Mononuclear cell (primary cell): ENCODE data around the gene CCDC30. TPM values are rescaled to one million over a fixed set of nuclear protein-coding genes. Genes with fewer than 3 reads are reported as not detected.

Experiments used
- H3K27me3 ChIP-seq: 2 replicates; pipeline ENCODE4 v1.6.0; 2011; ENCODE audit warnings: low read length, control low read depth; ENCODE audit not compliant: insufficient read depth
- H3K4me1 ChIP-seq: 2 replicates; pipeline ENCODE4 v1.5.1; 2011; ENCODE audit warnings: mild to moderate bottlenecking, low read length, control low read depth; ENCODE audit not compliant: insufficient read depth
- H3K4me3 ChIP-seq: 2 replicates; pipeline ENCODE4 v1.5.1; 2011; ENCODE audit warnings: mild to moderate bottlenecking, low read length, moderate library complexity
- H3K9me3 ChIP-seq: 2 replicates; pipeline ENCODE4 v1.5.1; 2011; ENCODE audit warnings: low read depth, mild to moderate bottlenecking, control low read depth, low read length
- total RNA-seq: library from RNA; depleted of rRNA; stranded (reverse); fragments of >200 nt; gene quantifications from one replicate; pipeline ENCODE4 v1.2.3, GENCODE V29; 2012

Gene CCDC30
- total RNA-seq, 1 donor, result 2.3 TPM

- Histone ChIP-seq H3K9me3 (no peaks in the 10 kb centered on the region), H3K4me1 (no peaks in the 10 kb centered on the region), H3K27me3 (no peaks in the 10 kb centered on the region), H3K4me3 (no peak overlapping the region)
These were observed 31.6 kb upstream of the CCDC30 start for GRCh38 chr1:42431514-42431913.

- Histone ChIP-seq H3K4me3 (no peak overlapping the region), H3K9me3 (no peaks in the 10 kb centered on the region), H3K4me1 (no peaks in the 10 kb centered on the region), H3K27me3 (no peaks in the 10 kb centered on the region)
These were observed 30.4 kb upstream of the CCDC30 start for GRCh38 chr1:42432714-42433113.

DNA sequence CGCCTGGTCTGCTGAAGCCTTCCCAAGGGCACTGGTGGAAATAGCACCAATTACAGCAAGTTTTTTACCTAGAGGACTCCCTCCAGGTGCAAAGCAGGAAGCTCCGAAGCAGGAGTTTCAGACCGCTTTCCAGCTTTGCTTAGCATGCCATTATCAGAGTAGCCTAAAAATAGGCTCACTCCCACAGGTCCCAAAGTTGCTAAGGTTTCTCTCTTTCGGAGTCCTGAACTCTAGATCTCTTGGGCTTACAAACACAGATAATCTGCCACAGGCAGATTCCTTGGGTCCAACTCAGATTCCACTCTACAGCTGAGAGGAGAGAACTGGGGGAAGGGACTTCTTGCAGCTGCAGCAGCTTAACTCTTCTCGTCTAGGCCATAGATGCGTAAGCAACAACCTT lies 29.7 kb upstream of the CCDC30 start:
- Histone ChIP-seq H3K27me3 (no peaks in the 10 kb centered on the region), H3K4me1 (no peaks in the 10 kb centered on the region), H3K4me3 (no peak overlapping the region), H3K9me3 (no peaks in the 10 kb centered on the region)

DNA sequence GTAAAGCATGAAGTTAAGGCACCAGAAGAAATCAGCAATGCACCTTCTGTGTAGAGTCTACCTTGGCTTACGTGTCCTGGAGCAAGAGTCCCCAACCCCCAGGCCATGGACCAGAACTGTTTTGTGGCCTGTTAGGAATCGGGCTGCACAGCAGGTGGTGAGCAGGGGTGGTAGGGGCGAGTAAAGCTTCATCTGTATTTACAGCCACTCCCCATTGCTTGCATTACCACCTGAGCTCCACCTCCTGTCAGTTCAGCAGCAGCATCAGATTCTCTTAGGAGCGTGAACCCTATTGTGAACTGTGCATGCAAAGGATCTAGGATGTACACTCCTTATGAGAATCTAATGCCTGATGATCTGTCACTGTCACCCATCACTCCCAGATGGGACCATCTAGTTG lies 28.7 kb upstream of the CCDC30 start:
- H3K4me1 ChIP-seq, result no peaks in the 10 kb centered on the region
- H3K27me3 ChIP-seq, result no peaks in the 10 kb centered on the region
- no peaks in the 10 kb centered on the region for H3K9me3 ChIP-seq
- no peak overlapping the region for H3K4me3 ChIP-seq

- Histone ChIP-seq H3K27me3 (no peaks in the 10 kb centered on the region), H3K9me3 (no peaks in the 10 kb centered on the region), H3K4me1 (no peaks in the 10 kb centered on the region), H3K4me3 (no peak overlapping the region)
These were observed 23.1 kb upstream of the CCDC30 start for GRCh38 chr1:42439940-42440339.

DNA sequence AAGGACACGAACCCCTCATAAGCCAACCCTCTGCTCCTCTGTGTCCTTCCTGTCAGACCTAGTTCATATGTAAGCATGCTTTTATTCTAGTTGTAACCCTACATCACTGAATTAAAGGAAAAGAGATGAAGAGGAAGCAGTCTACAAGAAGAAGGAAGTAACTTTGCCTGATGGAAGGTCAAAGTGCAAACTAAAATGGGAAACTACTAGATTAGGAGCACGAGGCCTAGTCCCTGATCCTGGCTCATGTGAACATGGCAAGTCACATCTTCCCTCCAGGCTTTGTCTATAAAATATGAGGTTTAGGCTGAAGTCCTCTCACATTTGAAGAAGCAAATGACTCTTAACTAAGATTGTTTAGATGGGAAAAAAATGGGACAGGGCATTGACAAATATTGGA lies 20.4 kb upstream of the CCDC30 start:
- Histone ChIP-seq H3K4me3 (no peak overlapping the region), H3K9me3 (no peaks in the 10 kb centered on the region), H3K27me3 (no peaks in the 10 kb centered on the region), H3K4me1 (no peaks in the 10 kb centered on the region)

GRCh38 chr1:42449256-42449655 lies 13.8 kb upstream of the CCDC30 start:
- H3K4me1 ChIP-seq, result no peaks in the 10 kb centered on the region
- no peaks in the 10 kb centered on the region for H3K9me3 ChIP-seq
- H3K4me3 ChIP-seq, result no peak overlapping the region
- H3K27me3 ChIP-seq, result no peaks in the 10 kb centered on the region

GRCh38 chr1:42450061-42450460 lies 13.0 kb upstream of the CCDC30 start:
- H3K4me1 ChIP-seq, result peaks cover under 1% of the 10 kb centered on the region
- no peaks in the 10 kb centered on the region for H3K9me3 ChIP-seq
- H3K4me3 ChIP-seq, result no peak overlapping the region
- H3K27me3 ChIP-seq, result no peaks in the 10 kb centered on the region

GRCh38 chr1:42453386-42453785 lies 9.7 kb upstream of the CCDC30 start:
- no peaks in the 10 kb centered on the region for H3K27me3 ChIP-seq
- H3K9me3 ChIP-seq, result no peaks in the 10 kb centered on the region
- H3K4me3 ChIP-seq, result no peak overlapping the region
- peaks cover 25% of the 10 kb centered on the region for H3K4me1 ChIP-seq

GRCh38 chr1:42454403-42454802 lies 8.7 kb upstream of the CCDC30 start:
- no peaks in the 10 kb centered on the region for H3K9me3 ChIP-seq
- H3K4me3 ChIP-seq, result no peak overlapping the region
- no peaks in the 10 kb centered on the region for H3K27me3 ChIP-seq
- peaks cover 29% of the 10 kb centered on the region for H3K4me1 ChIP-seq

DNA sequence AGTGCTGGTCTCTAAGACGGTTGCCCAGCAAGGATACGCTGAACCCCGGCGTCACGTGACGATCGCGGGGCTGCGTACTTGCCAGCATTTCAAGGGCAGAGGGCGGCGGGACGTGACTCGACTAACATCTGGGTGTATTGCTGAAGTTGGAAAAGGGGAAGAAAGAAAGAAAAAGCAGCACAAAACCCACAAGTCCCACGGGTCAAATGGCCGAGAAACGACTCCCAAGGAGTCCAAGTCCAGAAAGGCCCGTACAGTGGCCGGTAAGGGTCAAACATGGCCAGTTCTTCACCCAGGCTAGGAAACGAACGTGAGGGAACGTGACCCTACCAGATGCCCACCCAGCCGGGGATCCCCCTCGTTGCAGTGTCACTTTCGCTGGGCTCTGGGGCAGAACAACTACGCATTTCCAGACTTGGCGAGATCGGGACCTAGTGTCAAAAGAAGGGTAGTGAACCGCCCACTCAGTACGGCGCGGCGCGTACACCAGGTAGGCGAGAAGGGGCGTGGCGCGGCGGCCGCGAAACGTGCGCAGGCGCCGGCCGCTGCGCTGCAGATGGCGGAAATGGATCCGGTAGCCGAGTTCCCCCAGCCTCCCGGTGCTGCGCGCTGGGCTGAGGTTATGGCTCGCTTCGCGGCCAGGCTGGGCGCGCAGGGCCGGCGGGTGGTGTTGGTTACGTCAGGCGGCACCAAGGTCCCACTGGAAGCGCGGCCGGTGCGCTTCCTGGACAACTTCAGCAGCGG lies 6.9 kb upstream of the CCDC30 start, which contains the start of the genes PPCS and ZMYND12:
PPCS (plus strand) TSS at position 534 of the 744 bp plus-strand sequence; CDS start at position 557, 23 bp downstream.
ZMYND12 (minus strand) TSS at position 13 of the 744 bp plus-strand sequence. CDS start 25 bp downstream, outside the sequence.
- Histone ChIP-seq H3K4me3 (peak within 1 kb of the TSS; percentile 95), H3K27me3 (no peaks in the 10 kb centered on the region), H3K9me3 (no peaks in the 10 kb centered on the region), H3K4me1 (peaks cover 29% of the 10 kb centered on the region)

GRCh38 chr1:42456754-42457089 lies 6.4 kb upstream of the CCDC30 start:
- no peaks in the 10 kb centered on the region for H3K9me3 ChIP-seq
- peak overlapping the region; percentile 95 for H3K4me3 ChIP-seq
- no peaks in the 10 kb centered on the region for H3K27me3 ChIP-seq
- peaks cover 29% of the 10 kb centered on the region for H3K4me1 ChIP-seq

DNA sequence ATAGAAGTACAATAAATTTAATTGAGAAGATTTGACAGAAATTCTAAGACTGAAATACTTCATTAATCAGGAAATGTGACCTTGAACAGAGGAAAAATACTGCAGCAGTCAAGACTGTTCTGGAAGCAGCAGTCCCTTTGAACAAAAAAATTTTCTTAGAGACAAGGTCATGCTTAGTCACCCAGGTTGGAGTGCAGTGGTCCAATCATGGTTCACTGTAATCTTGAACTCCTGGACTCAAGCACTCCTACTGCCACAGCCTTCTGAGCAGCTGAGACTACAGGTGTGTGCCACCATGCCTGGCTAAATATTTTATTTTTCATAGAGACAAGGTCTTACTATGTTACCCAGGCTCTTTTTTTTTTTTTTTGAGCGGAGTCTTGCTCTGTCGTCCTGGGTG lies 1.9 kb upstream of the CCDC30 start:
- Histone ChIP-seq H3K4me3 (no peak overlapping the region), H3K27me3 (no peaks in the 10 kb centered on the region), H3K4me1 (peaks cover 38% of the 10 kb centered on the region), H3K9me3 (no peaks in the 10 kb centered on the region)

DNA sequence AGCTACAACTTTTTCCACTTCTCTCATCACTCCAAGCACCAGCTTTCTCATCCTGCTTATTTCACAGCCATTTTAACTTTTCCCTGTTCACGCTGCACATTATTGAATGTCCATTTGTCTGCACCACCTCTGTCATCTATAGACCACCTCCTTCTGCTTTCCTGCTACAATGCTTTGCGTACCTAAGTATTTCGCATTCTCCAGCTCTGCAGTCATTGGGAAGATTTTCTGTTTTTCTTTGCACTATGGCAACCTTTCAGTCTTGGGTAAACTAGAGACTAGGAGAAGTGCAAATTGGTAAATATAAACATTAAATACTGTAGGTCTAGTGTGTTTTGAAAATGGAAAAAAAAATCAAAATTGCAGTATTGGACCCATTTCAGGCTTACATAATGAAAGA lies 835 bp downstream of the CCDC30 start:
- no peaks in the 10 kb centered on the region for H3K27me3 ChIP-seq
- H3K4me3 ChIP-seq, result no peak overlapping the region
- no peaks in the 10 kb centered on the region for H3K9me3 ChIP-seq
- H3K4me1 ChIP-seq, result peaks cover 21% of the 10 kb centered on the region

GRCh38 chr1:42466030-42466429 lies 2.9 kb downstream of the CCDC30 start:
- no peak overlapping the region for H3K4me3 ChIP-seq
- H3K4me1 ChIP-seq, result peaks cover 17% of the 10 kb centered on the region
- no peaks in the 10 kb centered on the region for H3K9me3 ChIP-seq
- no peaks in the 10 kb centered on the region for H3K27me3 ChIP-seq

DNA sequence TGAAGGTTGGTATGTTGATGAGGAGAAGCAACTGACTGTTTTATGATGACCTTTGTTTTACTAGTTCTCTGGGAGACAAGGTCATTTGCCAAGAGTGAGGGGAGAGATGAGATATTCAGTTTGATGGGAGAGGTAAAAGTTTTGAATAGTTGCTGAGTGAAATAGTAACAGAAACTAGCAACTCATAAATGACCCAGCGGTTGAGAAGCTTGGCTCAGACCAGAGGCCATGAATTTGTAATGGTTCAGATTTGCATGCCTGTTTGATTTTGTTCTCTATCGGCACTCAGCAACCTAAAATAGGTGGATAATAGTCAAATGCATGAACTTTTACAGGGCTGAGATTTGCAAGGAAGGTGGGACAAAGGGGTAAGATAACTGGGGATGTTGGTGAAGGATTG lies 6.6 kb downstream of the CCDC30 start:
- no peak overlapping the region for H3K4me3 ChIP-seq
- no peaks in the 10 kb centered on the region for H3K9me3 ChIP-seq
- no peaks in the 10 kb centered on the region for H3K27me3 ChIP-seq
- no peaks in the 10 kb centered on the region for H3K4me1 ChIP-seq
